Bronchial epithelial cell (primary cell): ENCODE results near the gene CDC42EP2. TPM values are rescaled to one million over a fixed set of nuclear protein-coding genes. Genes with fewer than 3 reads are reported as not detected.
"Not testable (repeated sequence)": the region's sequence is repeated elsewhere in the genome, so short reads cannot be mapped to it uniquely, and the experiment has no call there.

ENCODE experiments used
- DNase-seq: peaks from one replicate; pipeline ENCODE4 v3.0.0-alpha.2; 2010; ENCODE audit warnings: low read depth
- FAIRE-seq: peaks from 2 replicates; lab custom pipeline; 2011; peaks lifted over from hg19 to GRCh38; lab: Jason Lieb, UNC
- H3K27me3 ChIP-seq: 2 replicates; pipeline ENCODE4 v1.5.1; 2011; ENCODE audit warnings: low read length; ENCODE audit not compliant: control insufficient read depth, insufficient read depth
- H3K36me3 ChIP-seq: 2 replicates; pipeline ENCODE4 v1.5.1; 2011; ENCODE audit warnings: low read length; ENCODE audit not compliant: control insufficient read depth, insufficient read depth
- H3K4me3 ChIP-seq: 2 replicates; pipeline ENCODE4 v1.5.1; 2011; ENCODE audit warnings: mild to moderate bottlenecking, low read depth, low read length, control low read depth
- CTCF ChIP-seq: IDR thresholded peaks from 2 replicates; pipeline ENCODE4 v1.5.1; 2011; ENCODE audit warnings: mild to moderate bottlenecking, moderate library complexity, low read length, control low read depth, inconsistent platforms; ENCODE audit not compliant: insufficient read depth, severe bottlenecking
- total RNA-seq: library from RNA; depleted of rRNA; stranded (reverse); fragments of >200 nt; gene quantifications from 2 replicates; pipeline ENCODE4 v1.2.1, GENCODE V29; 2014

CDC42EP2 gene
- total RNA-seq, 1 donor from 2014 or later, result 2.4 TPM

- H3K27me3 ChIP-seq, result no peaks in the 10 kb centered on the region
- TF ChIP-seq CTCF, result no peak
- DNase-seq (no peak), FAIRE-seq (no peak)
- peaks cover 19% of the 10 kb centered on the region for H3K36me3 ChIP-seq
- no peak overlapping the region for H3K4me3 ChIP-seq
Measured at GRCh38 chr11:65325435-65325834, 10.8 kb downstream of the CDC42EP2 start.

GRCh38 chr11:65327021-65327420, 12.4 kb downstream of the CDC42EP2 start:
- H3K36me3 ChIP-seq, result peaks cover 7% of the 10 kb centered on the region
- no peak for DNase-seq
- H3K4me3 ChIP-seq, result no peak overlapping the region
- no peak for TF ChIP-seq CTCF
- no peak for FAIRE-seq
- H3K27me3 ChIP-seq, result no peaks in the 10 kb centered on the region

- DNase-seq, result no peak
- no peak overlapping the region for H3K4me3 ChIP-seq
- H3K27me3 ChIP-seq, result no peaks in the 10 kb centered on the region
- FAIRE-seq, result no peak
- TF ChIP-seq CTCF, result no peak
- no peaks in the 10 kb centered on the region for H3K36me3 ChIP-seq
Measured at GRCh38 chr11:65329478-65329877, 14.8 kb downstream of the CDC42EP2 start.

GRCh38 chr11:65329944-65330403, 15.3 kb downstream of the CDC42EP2 start:
- FAIRE-seq, result no peak
- peak; percentile 73 for TF ChIP-seq CTCF
- H3K36me3 ChIP-seq, result no peaks in the 10 kb centered on the region
- peak; percentile 77 for DNase-seq
- no peaks in the 10 kb centered on the region for H3K27me3 ChIP-seq
- H3K4me3 ChIP-seq, result no peak overlapping the region

GRCh38 chr11:65330544-65330943, 15.9 kb downstream of the CDC42EP2 start:
- FAIRE-seq, result no peak
- Histone ChIP-seq H3K27me3 (no peaks in the 10 kb centered on the region), H3K36me3 (no peaks in the 10 kb centered on the region), H3K4me3 (no peak overlapping the region)
- no peak for TF ChIP-seq CTCF
- no peak for DNase-seq

- not testable (repeated sequence) for H3K4me3 ChIP-seq, FAIRE-seq, H3K27me3 ChIP-seq, DNase-seq, H3K36me3 ChIP-seq
Measured at GRCh38 chr11:65332591-65332990, 17.9 kb downstream of the CDC42EP2 start.
